Skeletal muscle tissue (tissue), 4 donors: Measurements from ENCODE around the gene FSTL4. TPM values are rescaled to one million over a fixed set of nuclear protein-coding genes. Genes with fewer than 3 reads are reported as not detected.

Experiments used
- H3K27ac ChIP-seq: one replicate; pipeline ENCODE4 v1.7.0; 2013; ENCODE audit warnings: mild to moderate bottlenecking, low read depth, low read length, inconsistent platforms
- H3K27me3 ChIP-seq, 3 donors: one replicate each; pipeline ENCODE4 v1.7.0; 2013; ENCODE audit warnings: low read length in 3 of 3; ENCODE audit not compliant: control insufficient read depth in 3 of 3, insufficient read depth in 3 of 3
- H3K36me3 ChIP-seq, 3 donors: one replicate each; pipeline ENCODE4 v1.7.0; 2013; ENCODE audit warnings: low read length in 3 of 3; ENCODE audit not compliant: control insufficient read depth in 3 of 3, insufficient read depth in 3 of 3
- H3K4me1 ChIP-seq, 3 donors: one replicate each; pipeline ENCODE4 v1.7.0; 2013; ENCODE audit warnings: low read length in 3 of 3, mild to moderate bottlenecking in 3 of 3; ENCODE audit not compliant: control insufficient read depth in 3 of 3, insufficient read depth in 3 of 3
- H3K4me3 ChIP-seq, 3 donors: one replicate each; pipeline ENCODE4 v1.7.0; 2013; ENCODE audit warnings: low read length in 3 of 3
- H3K9ac ChIP-seq, 3 donors: one replicate each; pipeline ENCODE4 v1.7.0; 2013; ENCODE audit warnings: low read length in 3 of 3, mild to moderate bottlenecking in 3 of 3, moderate library complexity in 2 of 3, low read depth in 1 of 3
- H3K9me3 ChIP-seq, 3 donors: one replicate each; pipeline ENCODE4 v1.7.0; 2013; ENCODE audit warnings: low read length in 3 of 3; ENCODE audit not compliant: control insufficient read depth in 3 of 3
- total RNA-seq: library from RNA; depleted of rRNA; stranded (reverse); fragments of >200 nt; gene quantifications from one replicate; pipeline ENCODE4 v1.2.3, GENCODE V29; 2014
- donor health status: Osteomylitis.

The FSTL4 gene
- 1.0 TPM for total RNA-seq

DNA sequence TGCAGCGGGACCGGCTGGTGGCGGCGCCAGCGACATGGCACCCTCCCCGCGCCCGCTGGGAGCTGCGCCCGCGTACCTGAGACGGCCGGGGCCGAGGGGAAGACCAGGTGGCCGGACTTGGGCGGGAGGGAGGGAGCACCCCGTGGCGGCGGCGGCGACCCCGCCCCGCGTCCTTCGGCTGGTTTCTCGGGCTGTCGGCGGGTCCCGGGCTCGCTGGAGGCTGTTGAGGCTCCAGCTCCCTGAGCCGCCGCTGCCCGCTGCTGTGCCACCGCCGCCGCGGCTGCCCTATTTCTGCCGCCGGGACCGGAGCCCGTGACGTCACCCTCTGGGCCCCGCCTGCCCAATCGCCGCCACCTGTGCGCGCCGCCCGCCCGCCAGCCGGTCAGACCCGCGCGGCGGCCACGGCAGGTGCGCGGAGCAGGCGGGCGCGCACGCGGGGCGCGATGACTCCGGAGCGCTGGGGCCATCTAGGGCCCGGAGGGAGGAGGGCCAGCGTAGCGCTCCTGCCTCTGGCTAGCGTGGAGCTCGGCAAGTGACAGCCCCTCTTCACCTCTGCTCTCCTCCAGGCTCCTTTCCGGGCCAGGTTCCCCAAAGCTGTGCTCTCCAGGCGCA, at the start of gene FSTL4:
Gene FSTL4 (minus strand): TSS at position 293 of the 612 bp plus-strand sequence.
- Histone ChIP-seq H3K9ac (no peak within 1 kb of the TSS), H3K9me3 (no peaks in the 10 kb centered on the region), H3K4me1 (peaks cover 7 to 19% (median 10%) of the 10 kb centered on the region in 3 donors), H3K4me3 (peak within 1 kb of the TSS; percentile 51 to 68 (median 55)), H3K36me3 (no peaks in the 10 kb centered on the region), H3K27me3 (peaks cover 41 to 55% (median 51%) of the 10 kb centered on the region in 3 donors), H3K27ac (no peak within 1 kb of the TSS)

DNA sequence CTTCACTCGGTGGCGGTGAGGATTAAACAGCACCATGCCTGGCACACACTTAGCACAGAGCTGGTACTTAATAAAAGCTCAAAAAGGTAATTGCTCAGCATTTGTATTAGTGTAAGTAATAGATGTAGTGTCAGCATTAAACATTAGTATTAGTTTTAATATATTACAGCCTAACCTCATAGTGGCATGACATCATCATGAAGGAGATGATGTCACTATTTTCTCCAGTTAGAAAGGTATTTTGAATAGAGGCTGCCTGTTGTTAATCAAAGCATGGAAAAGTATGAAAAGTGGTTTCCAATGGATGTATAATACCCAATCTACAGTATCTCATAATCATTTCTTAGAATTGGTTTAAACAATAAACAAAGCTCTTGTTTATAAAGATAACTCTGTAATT, 49.0 kb upstream of the FSTL4 start:
- no peak overlapping the region for H3K9ac ChIP-seq
- H3K27me3 ChIP-seq: no peaks in the 10 kb centered on the region
- H3K4me1 ChIP-seq: no peaks in the 10 kb centered on the region
- no peak overlapping the region for H3K4me3 ChIP-seq
- no peaks in the 10 kb centered on the region for H3K36me3 ChIP-seq
- H3K9me3 ChIP-seq: no peaks in the 10 kb centered on the region
- H3K27ac ChIP-seq: no peak overlapping the region

DNA sequence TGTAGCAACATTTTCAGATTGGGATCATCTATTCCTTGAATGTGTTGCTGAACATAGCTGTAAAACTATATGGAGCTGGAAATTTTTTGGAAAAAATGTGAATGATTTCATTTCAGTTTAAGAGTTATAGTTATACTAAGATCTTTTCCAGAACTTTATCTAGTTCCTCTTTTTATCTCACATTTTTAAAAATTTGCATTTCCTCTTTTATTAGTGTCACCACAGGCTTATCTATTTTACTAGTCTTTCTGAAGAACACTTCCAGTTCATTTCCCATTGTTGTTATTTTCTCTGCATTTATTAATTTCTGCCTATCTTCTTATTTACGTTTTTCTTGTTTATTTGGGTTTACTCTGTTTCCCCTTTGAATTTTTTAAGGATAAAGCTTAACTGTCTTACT, 46.0 kb upstream of the FSTL4 start:
- Histone ChIP-seq H3K27me3 (peaks cover 0 to 6% (median 0%) of the 10 kb centered on the region in 3 donors), H3K36me3 (no peaks in the 10 kb centered on the region), H3K4me1 (no peaks in the 10 kb centered on the region)

DNA sequence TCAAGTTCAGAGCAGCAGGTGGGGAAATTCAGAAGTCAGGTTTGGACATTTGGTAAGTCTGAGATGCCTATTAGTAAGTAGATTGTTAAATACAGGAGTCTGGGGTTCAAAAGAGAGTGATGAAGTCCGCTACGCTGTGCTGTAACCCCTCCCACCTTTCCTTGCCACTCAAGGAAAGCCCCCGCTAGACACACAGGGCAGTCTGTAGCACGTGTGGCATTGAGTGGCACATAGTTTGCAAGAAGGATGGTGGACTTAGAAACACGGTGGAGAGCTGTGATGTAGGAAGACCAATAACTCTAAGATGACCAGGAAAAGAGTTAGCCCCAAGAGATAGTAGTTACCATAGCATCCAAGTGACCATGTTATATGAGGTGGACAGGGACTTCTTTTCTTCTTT, 44.7 kb upstream of the FSTL4 start:
- no peaks in the 10 kb centered on the region for H3K9me3 ChIP-seq
- no peak overlapping the region for H3K9ac ChIP-seq
- peaks cover 0 to 6% (median 0%) of the 10 kb centered on the region in 3 donors for H3K27me3 ChIP-seq
- H3K27ac ChIP-seq: no peak overlapping the region
- no peaks in the 10 kb centered on the region for H3K36me3 ChIP-seq
- no peaks in the 10 kb centered on the region for H3K4me1 ChIP-seq
- H3K4me3 ChIP-seq: no peak overlapping the region

More for the DNA sequence above, 46.0 kb upstream of the FSTL4 start:
- Histone ChIP-seq H3K4me3 (no peak overlapping the region), H3K9me3 (no peaks in the 10 kb centered on the region), H3K9ac (no peak overlapping the region), H3K27ac (no peak overlapping the region)

DNA sequence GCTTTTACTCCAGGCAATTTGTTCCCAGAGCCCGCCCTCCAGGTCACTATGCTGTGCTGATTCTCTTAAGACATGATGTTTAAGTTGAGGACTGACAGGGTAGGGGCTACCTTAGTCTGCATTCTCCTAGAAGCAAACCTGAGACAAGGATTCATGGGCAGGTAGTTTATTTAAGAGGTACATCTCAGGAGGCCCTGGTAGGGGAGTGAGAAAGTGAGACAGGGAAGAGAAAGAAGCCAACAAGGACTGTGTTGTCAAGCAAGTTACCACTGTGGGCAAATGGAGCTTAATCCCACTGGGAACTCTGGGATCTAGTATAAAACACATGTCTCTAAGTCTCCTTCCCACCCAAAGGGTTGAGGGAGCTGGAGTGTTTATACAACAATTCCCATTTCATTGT, 43.6 kb upstream of the FSTL4 start:
- Histone ChIP-seq H3K9me3 (no peaks in the 10 kb centered on the region), H3K36me3 (no peaks in the 10 kb centered on the region), H3K27me3 (peaks cover 0 to 6% (median 0%) of the 10 kb centered on the region in 3 donors), H3K9ac (no peak overlapping the region), H3K4me1 (no peaks in the 10 kb centered on the region), H3K4me3 (no peak overlapping the region), H3K27ac (no peak overlapping the region)

DNA sequence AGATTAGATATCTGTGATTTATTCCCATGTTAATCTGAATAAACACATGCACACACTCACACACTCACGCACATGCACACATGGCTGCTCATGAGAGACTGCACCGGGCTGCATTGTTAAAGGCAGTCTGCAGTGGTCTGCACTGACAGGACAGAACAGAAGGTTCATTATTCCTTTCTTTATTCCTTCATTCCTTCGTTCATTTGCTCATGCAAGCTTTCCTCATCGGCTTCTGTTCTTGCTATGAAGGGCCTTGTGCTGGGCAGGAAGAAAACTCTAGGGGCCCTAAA, 41.4 kb upstream of the FSTL4 start:
- no peaks in the 10 kb centered on the region for H3K4me1 ChIP-seq
- no peak overlapping the region for H3K27ac ChIP-seq
- peaks cover 0 to 6% (median 0%) of the 10 kb centered on the region in 3 donors for H3K27me3 ChIP-seq

DNA sequence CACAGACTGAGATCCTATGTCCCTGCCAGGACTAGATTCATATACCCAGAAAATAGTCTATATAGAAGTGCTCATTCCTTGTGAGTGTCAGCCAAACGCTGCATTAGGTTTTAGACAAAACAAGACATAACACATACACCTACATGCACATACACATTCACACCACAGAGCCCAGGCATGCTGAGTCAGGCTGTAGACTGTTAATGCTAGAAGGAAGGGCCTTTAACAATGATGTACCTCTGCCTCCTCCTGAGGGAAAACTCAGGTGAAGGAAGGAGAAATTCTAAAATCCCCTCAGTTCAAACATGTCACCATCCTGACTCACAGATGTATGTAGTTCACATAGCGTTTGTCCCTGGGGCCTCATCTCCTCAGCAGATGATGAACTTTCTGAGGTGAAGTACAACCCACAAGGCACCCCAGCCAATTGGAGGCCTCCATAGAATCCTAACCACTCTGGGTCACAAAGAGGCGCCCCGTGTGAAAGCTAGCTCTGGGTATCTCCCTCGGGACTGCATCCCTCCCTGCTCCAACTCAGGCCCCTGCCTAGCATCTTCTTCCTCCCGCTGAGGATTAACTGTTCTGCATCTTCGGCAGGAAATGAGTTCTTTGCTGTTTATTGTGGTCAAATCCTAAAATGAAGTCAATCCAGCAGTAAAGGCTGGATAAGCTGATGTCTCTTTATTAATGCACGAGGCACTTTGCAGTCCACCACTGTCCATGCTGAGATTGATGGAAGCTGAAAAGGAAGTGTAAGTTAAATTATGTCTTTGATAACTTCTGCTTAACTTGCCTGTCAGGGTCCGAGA, 40.8 kb upstream of the FSTL4 start:
- H3K9me3 ChIP-seq: no peaks in the 10 kb centered on the region
- H3K27me3 ChIP-seq: peaks cover 0 to 6% (median 0%) of the 10 kb centered on the region in 3 donors
- no peak overlapping the region for H3K9ac ChIP-seq
- no peak overlapping the region for H3K27ac ChIP-seq
- H3K4me3 ChIP-seq: no peak overlapping the region
- no peaks in the 10 kb centered on the region for H3K36me3 ChIP-seq
- no peaks in the 10 kb centered on the region for H3K4me1 ChIP-seq

More for the DNA sequence above, 41.4 kb upstream of the FSTL4 start:
- no peaks in the 10 kb centered on the region for H3K36me3 ChIP-seq
- no peak overlapping the region for H3K4me3 ChIP-seq
- no peaks in the 10 kb centered on the region for H3K9me3 ChIP-seq
- H3K9ac ChIP-seq: no peak overlapping the region

DNA sequence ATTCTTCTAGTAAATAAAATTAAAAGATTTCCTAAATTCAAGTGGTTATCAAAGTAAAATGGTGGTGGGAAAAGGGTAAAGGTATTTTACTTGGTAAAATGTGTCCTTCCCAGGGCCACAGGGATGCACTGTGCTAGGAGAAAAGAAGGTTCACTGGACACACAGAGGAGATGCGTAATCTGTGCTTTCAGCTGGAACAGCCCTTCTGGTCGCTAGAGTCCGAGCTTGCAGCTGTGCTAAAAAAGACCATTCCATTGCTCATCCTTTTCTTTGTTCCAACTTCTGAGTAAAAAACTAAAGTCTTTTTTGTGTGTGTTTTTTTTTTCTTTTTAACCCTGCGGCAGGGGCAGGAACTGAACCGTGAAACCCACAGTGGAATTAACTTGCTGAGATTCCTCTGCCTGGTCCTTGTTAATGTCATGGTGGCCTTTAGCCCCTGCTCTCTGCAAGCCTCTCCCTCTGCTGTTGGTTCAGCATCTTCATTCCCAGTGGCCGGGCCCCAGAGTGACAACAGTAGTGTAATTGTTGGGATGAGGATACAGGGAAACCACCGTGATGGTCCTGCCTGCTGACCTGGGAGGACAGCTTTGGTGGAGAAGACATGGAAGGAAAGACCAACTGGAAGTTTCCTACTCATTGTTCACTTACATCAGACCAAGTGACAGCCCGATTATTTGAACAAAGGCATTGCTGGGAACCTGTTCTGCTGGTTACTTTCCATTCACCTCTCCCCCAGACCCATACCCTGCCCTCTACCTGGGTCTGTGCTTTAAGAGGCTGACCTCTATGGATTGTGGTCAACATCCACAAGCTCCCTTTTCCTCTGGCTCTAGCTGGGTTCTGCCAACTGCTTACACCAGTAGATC, 31.9 kb upstream of the FSTL4 start:
- Histone ChIP-seq H3K4me1 (no peaks in the 10 kb centered on the region), H3K9ac (no peak overlapping the region), H3K36me3 (no peaks in the 10 kb centered on the region), H3K4me3 (no peak overlapping the region), H3K9me3 (no peaks in the 10 kb centered on the region), H3K27ac (no peak overlapping the region), H3K27me3 (peaks cover 0 to 4% (median 2%) of the 10 kb centered on the region in 3 donors)

DNA sequence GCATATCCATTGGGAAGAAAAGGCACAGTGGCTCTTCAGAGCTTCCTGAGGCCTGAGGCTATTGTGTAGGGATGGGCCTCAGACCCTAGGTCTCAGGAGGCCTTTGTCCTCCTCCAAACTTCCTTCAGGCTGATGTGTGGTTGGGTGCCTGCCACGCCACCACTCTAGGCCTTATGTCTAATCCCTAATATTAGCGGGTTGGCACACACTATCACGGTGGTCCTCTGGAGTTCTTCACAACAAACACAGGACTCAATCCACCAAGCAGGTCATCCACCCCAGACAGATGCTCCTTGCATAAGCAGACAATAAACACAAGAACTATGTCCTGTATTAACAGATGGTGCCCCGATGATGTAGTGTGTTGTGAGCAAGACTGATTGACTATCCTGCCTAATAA, 31.0 kb upstream of the FSTL4 start:
- no peak overlapping the region for H3K27ac ChIP-seq
- H3K9ac ChIP-seq: no peak overlapping the region
- peaks cover 2 to 4% (median 3%) of the 10 kb centered on the region in 3 donors for H3K27me3 ChIP-seq
- no peaks in the 10 kb centered on the region for H3K4me1 ChIP-seq
- H3K36me3 ChIP-seq: no peaks in the 10 kb centered on the region
- H3K4me3 ChIP-seq: no peak overlapping the region
- H3K9me3 ChIP-seq: no peaks in the 10 kb centered on the region
